SU-DHL-6 (cell line): Measurements from ENCODE around the gene TACR1.

Experiments
- H2AFZ ChIP-seq: fragments of 200-600 bp; sonication (generic); 2 replicates; pipeline ENCODE4 v1.6.1; 2014; ENCODE audit warnings: low read depth, mild to moderate bottlenecking, moderate library complexity, mixed read lengths, antibody characterized with exemption, low read length; ENCODE audit not compliant: severe bottlenecking
- H3F3A ChIP-seq: fragments of 200-600 bp; shearing (Covaris generic); 2 replicates; pipeline ENCODE4 v1.6.0; 2016; ENCODE audit warnings: antibody characterized with exemption, mild to moderate bottlenecking; ENCODE audit not compliant: insufficient read depth
- H3K27ac ChIP-seq: fragments of 200-600 bp; sonication (generic); 2 replicates; pipeline ENCODE4 v1.5.1; 2016; ENCODE audit warnings: low read depth, mild to moderate bottlenecking, low read length, moderate library complexity, mixed read lengths
- H3K27me3 ChIP-seq: fragments of 200-600 bp; sonication (generic), shearing (Covaris generic); 2 replicates; pipeline ENCODE4 v1.6.0; 2014; ENCODE audit warnings: mild to moderate bottlenecking, low read length
- H3K36me3 ChIP-seq: fragments of 200-600 bp; sonication (generic); 2 replicates; pipeline ENCODE4 v1.6.1; 2014; ENCODE audit warnings: mild to moderate bottlenecking, low read length, mixed read lengths
- H3K4me2 ChIP-seq: fragments of 300-600, 200-600 bp; shearing (Covaris generic), sonication (generic); 2 replicates; pipeline ENCODE4 v1.6.0; 2014; ENCODE audit warnings: low read length, low read depth, mild to moderate bottlenecking; ENCODE audit not compliant: poor library complexity, severe bottlenecking
- H3K4me3 ChIP-seq: fragments of 200-600 bp; sonication (generic); 2 replicates; pipeline ENCODE4 v1.5.1; 2014; ENCODE audit warnings: antibody characterized with exemption, low read length, mild to moderate bottlenecking, mixed read lengths; ENCODE audit not compliant: insufficient read depth, poor library complexity, severe bottlenecking
- H3K79me2 ChIP-seq: fragments of 200-600 bp; sonication (generic); 2 replicates; pipeline ENCODE4 v1.6.1; 2014; ENCODE audit warnings: mild to moderate bottlenecking, low read length, moderate library complexity; ENCODE audit not compliant: insufficient read depth
- H3K9ac ChIP-seq: fragments of 200-600 bp; sonication (generic); 2 replicates; pipeline ENCODE4 v1.7.0; 2014; ENCODE audit warnings: mild to moderate bottlenecking, low read length
- H3K9me2 ChIP-seq: fragments of 200-600 bp; sonication (generic); replicated peaks from 2 replicates; pipeline ENCODE4 v1.6.1; 2014; ENCODE audit warnings: low read length; ENCODE audit not compliant: insufficient read depth
- H3K9me3 ChIP-seq: fragments of 200-600 bp; sonication (generic); 2 replicates; pipeline ENCODE4 v1.6.1; 2014; ENCODE audit warnings: low read length, mixed read lengths; ENCODE audit not compliant: insufficient read depth
- H4K20me1 ChIP-seq: fragments of 200-600 bp; sonication (generic); 2 replicates; pipeline ENCODE4 v1.6.1; 2014; ENCODE audit warnings: low read depth, mild to moderate bottlenecking, antibody characterized with exemption, low read length, moderate library complexity, mixed read lengths
- EZH2phosphoT487 ChIP-seq: fragments of 200-600 bp; sonication (generic), shearing (Covaris generic); conservative IDR thresholded peaks from 2 replicates; pipeline ENCODE4 v1.6.1; 2018; ENCODE audit warnings: mild to moderate bottlenecking, antibody characterized with exemption, low read length, moderate library complexity, mixed read lengths
- TF ChIP-seq, protein P1 (sequence below): fragments of 200-600 bp; sonication (generic); IDR thresholded peaks from one replicate; pipeline ENCODE4 v1.5.1; 2017; ENCODE audit warnings: antibody characterized with exemption, mild to moderate bottlenecking, low read length, moderate library complexity; ENCODE audit not compliant: insufficient read depth, poor library complexity, severe bottlenecking

TACR1 gene

DNA sequence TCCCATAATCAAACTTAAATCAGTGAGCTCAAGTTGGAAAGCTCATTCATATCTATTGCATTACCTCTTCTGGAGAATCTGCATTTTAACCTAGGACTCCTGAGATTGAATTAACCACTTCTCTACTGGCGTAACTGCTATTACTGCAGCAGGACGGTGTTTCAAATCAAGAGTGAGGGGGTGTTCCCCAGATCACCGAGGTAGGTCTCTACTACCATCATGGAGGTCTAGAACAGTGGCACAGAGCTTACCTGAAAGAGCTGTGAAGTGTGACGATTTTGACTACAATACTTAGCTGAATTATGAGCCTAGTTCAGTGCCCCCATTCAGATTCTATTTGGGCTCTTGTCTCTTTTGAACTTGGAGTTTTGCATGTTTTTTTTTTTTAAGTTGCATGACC, 121.4 kb downstream of the TACR1 start:
- Histone ChIP-seq H3K4me2 (no peak overlapping the region), H3K4me3 (no peak overlapping the region), H3K27ac (no peak overlapping the region), H3K36me3 (no peaks in the 10 kb centered on the region), H3K27me3 (no peaks in the 10 kb centered on the region), H3K9me2 (no peaks in the 10 kb centered on the region), H2AFZ (no peak overlapping the region), H3F3A (no peaks in the 10 kb centered on the region), H3K9me3 (no peaks in the 10 kb centered on the region), H4K20me1 (no peaks in the 10 kb centered on the region), H3K79me2 (no peaks in the 10 kb centered on the region), H3K9ac (no peak overlapping the region)
- no peak for TF ChIP-seq EZH2phosphoT487
- TF ChIP-seq, protein P1, sequence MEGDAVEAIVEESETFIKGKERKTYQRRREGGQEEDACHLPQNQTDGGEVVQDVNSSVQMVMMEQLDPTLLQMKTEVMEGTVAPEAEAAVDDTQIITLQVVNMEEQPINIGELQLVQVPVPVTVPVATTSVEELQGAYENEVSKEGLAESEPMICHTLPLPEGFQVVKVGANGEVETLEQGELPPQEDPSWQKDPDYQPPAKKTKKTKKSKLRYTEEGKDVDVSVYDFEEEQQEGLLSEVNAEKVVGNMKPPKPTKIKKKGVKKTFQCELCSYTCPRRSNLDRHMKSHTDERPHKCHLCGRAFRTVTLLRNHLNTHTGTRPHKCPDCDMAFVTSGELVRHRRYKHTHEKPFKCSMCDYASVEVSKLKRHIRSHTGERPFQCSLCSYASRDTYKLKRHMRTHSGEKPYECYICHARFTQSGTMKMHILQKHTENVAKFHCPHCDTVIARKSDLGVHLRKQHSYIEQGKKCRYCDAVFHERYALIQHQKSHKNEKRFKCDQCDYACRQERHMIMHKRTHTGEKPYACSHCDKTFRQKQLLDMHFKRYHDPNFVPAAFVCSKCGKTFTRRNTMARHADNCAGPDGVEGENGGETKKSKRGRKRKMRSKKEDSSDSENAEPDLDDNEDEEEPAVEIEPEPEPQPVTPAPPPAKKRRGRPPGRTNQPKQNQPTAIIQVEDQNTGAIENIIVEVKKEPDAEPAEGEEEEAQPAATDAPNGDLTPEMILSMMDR, result no peak

DNA sequence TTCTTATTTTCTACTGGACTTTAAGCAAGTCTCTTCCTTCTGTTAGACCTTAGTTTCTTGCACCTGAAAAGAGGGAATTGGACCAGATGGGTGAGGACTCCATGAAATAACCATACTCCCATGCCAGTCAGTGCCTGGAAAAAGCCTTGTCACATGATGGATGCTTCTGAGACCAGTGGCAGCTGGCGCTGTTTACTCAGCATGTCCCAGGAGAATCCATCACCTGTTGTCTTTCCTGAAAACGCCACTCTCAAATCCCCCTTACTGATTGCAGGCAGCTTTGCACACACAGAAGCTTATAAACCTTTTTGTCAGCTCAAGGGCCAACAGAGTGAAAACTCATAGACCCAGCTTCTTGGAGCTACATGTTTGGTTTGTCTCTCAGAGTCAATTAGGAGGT, 123.2 kb downstream of the TACR1 start:
- Histone ChIP-seq H3K9ac (no peak overlapping the region), H3K79me2 (no peaks in the 10 kb centered on the region), H2AFZ (no peak overlapping the region), H3K27me3 (no peaks in the 10 kb centered on the region), H3K4me3 (no peak overlapping the region), H3K9me3 (no peaks in the 10 kb centered on the region), H3K9me2 (no peaks in the 10 kb centered on the region), H3K27ac (no peak overlapping the region), H3K4me2 (no peak overlapping the region), H4K20me1 (no peaks in the 10 kb centered on the region), H3F3A (no peaks in the 10 kb centered on the region), H3K36me3 (no peaks in the 10 kb centered on the region)
- TF ChIP-seq, protein P1, result no peak
- no peak for TF ChIP-seq EZH2phosphoT487

DNA sequence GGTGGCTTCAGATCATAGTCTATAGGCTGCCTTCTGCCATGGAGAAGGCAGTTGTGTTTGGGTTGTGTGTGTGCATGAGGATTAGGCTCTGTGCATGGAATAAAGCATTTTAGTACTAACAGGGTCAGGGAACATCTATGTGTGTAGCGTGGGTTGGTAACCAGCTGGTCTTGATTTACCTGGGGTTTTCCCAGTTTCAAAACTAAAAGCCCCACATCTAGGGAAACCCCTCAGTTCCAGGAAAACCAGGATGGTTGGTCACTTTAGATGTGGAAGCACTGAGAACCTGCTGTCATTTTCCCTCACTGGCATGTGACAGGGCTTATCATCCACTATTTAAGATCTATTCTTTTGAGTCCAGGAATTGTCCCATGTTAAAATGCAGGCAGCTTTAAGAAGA, 124.6 kb downstream of the TACR1 start:
- Histone ChIP-seq H4K20me1 (no peaks in the 10 kb centered on the region), H3K4me3 (no peak overlapping the region), H3K79me2 (no peaks in the 10 kb centered on the region), H3K9ac (no peak overlapping the region), H2AFZ (no peak overlapping the region), H3F3A (no peaks in the 10 kb centered on the region), H3K27ac (no peak overlapping the region), H3K36me3 (no peaks in the 10 kb centered on the region), H3K9me2 (no peaks in the 10 kb centered on the region), H3K27me3 (no peaks in the 10 kb centered on the region), H3K9me3 (no peaks in the 10 kb centered on the region), H3K4me2 (no peak overlapping the region)
- TF ChIP-seq EZH2phosphoT487, result no peak
- TF ChIP-seq, protein P1, result no peak
